GM23338 (cell line): ENCODE measurements around the gene TYW5. TPM values are rescaled to one million over a fixed set of nuclear protein-coding genes. Genes with fewer than 3 reads are reported as not detected.

Source experiments
- ATAC-seq: fragments of 200-7000 bp; cut with Tn5 transposase; 3 replicates; pipeline ENCODE4 v1.9.1; 2020
- DNase-seq: peaks from one replicate; pipeline ENCODE4 v3.0.0-alpha.2; 2015; ENCODE audit warnings: low spot score
- H2AFZ ChIP-seq: fragments of 200-600 bp; sonication (generic); 2 replicates; pipeline ENCODE4 v1.8.0; 2016; ENCODE audit warnings: antibody characterized with exemption, mild to moderate bottlenecking, moderate library complexity
- H3F3A ChIP-seq: fragments of 200-600 bp; sonication (generic); replicated peaks from 2 replicates; pipeline ENCODE4 v1.8.0; 2017; ENCODE audit warnings: antibody characterized with exemption, mixed run types, low read depth
- H3K27ac ChIP-seq: fragments of 200-600 bp; sonication (generic); 2 replicates; pipeline ENCODE4 v1.6.1; 2016; ENCODE audit warnings: low read depth
- H3K27me3 ChIP-seq: fragments of 200-600 bp; sonication (generic); 2 replicates; pipeline ENCODE4 v1.8.0; 2016; ENCODE audit warnings: mild to moderate bottlenecking, mixed run types, moderate library complexity; ENCODE audit not compliant: insufficient read depth
- H3K36me3 ChIP-seq: fragments of 200-600 bp; sonication (generic); 2 replicates; pipeline ENCODE4 v1.8.0; 2016; ENCODE audit warnings: mild to moderate bottlenecking; ENCODE audit not compliant: insufficient read depth
- H3K4me1 ChIP-seq: fragments of 200-600 bp; sonication (generic); 2 replicates; pipeline ENCODE4 v1.8.0; 2016; ENCODE audit warnings: mild to moderate bottlenecking, moderate library complexity; ENCODE audit not compliant: insufficient read depth
- H3K4me2 ChIP-seq: fragments of 200-600 bp; sonication (generic); 2 replicates; pipeline ENCODE4 v1.7.1; 2017; ENCODE audit warnings: mixed run types
- H3K4me3 ChIP-seq: fragments of 200-600 bp; sonication (generic); 2 replicates; pipeline ENCODE4 v1.6.1; 2016; ENCODE audit warnings: mixed run types
- H3K79me2 ChIP-seq: fragments of 200-600 bp; sonication (generic); replicated peaks from 2 replicates; pipeline ENCODE4 v1.8.0; 2017; ENCODE audit warnings: mild to moderate bottlenecking; ENCODE audit not compliant: insufficient read depth
- H3K9me2 ChIP-seq: fragments of 200-600 bp; sonication (generic); 2 replicates; pipeline ENCODE4 v1.8.0; 2017; ENCODE audit not compliant: insufficient read depth
- H4K20me1 ChIP-seq: fragments of 200-600 bp; sonication (generic); replicated peaks from 2 replicates; pipeline ENCODE4 v1.8.0; 2017; ENCODE audit warnings: mild to moderate bottlenecking; ENCODE audit not compliant: insufficient read depth
- H3K27ac Mint-ChIP-seq: 2 replicates; pipeline ENCODE4 v1.8.0; 2020; ENCODE audit warnings: inconsistent platforms, mild to moderate bottlenecking, moderate library complexity, mixed read lengths
- H3K27me3 Mint-ChIP-seq: 3 replicates; pipeline ENCODE4 v1.8.0; 2022; ENCODE audit warnings: low read depth, mild to moderate bottlenecking, moderate library complexity, mixed read lengths, inconsistent platforms; ENCODE audit not compliant: insufficient read depth, poor library complexity
- H3K36me3 Mint-ChIP-seq: 3 replicates; pipeline ENCODE4 v1.8.0; 2021; ENCODE audit warnings: low read depth, mild to moderate bottlenecking, inconsistent platforms, moderate library complexity, mixed read lengths
- H3K4me1 Mint-ChIP-seq: 3 replicates; pipeline ENCODE4 v1.8.0; 2020; ENCODE audit warnings: mild to moderate bottlenecking, inconsistent platforms, mixed read lengths
- H3K4me3 Mint-ChIP-seq: 3 replicates; pipeline ENCODE4 v1.8.0; 2021; ENCODE audit warnings: moderate library complexity, mild to moderate bottlenecking, inconsistent platforms, mixed read lengths
- H3K9me3 Mint-ChIP-seq: 3 replicates; pipeline ENCODE4 v1.8.0; 2020; ENCODE audit warnings: moderate library complexity, mild to moderate bottlenecking, inconsistent platforms, mixed read lengths
- CREB1 ChIP-seq: fragments of 250-450 bp; sonication (Bioruptor Pico); IDR thresholded peaks from 2 replicates; pipeline ENCODE4 v1.5.0; 2020; ENCODE audit warnings: low read depth, mild to moderate bottlenecking, moderate library complexity
- EZH2 ChIP-seq: fragments of 200-600 bp; sonication (generic); IDR thresholded peaks from one replicate; pipeline ENCODE4 v1.8.0; 2017; ENCODE audit warnings: antibody characterized with exemption, mild to moderate bottlenecking, low read depth; ENCODE audit not compliant: unreplicated experiment
- EZH2phosphoT487 ChIP-seq: fragments of 200-600 bp; sonication (generic); IDR thresholded peaks from one replicate; pipeline ENCODE4 v1.8.1; 2018; ENCODE audit warnings: antibody characterized with exemption; ENCODE audit not compliant: unreplicated experiment
- JUNB ChIP-seq: IDR thresholded peaks from one replicate; pipeline ENCODE4 v1.6.1; 2016; ENCODE audit warnings: antibody characterized with exemption; ENCODE audit not compliant: unreplicated experiment
- NANOG ChIP-seq: IDR thresholded peaks from 2 replicates; pipeline ENCODE4 v1.6.1; 2016; ENCODE audit warnings: antibody characterized with exemption, borderline replicate concordance
- POLR2AphosphoS5 ChIP-seq: IDR thresholded peaks from 2 replicates; pipeline ENCODE4 v1.6.1; 2016; ENCODE audit warnings: antibody characterized with exemption, low read depth
- STAT1 ChIP-seq: IDR thresholded peaks from one replicate; pipeline ENCODE4 v1.6.1; 2016; ENCODE audit warnings: antibody characterized with exemption; ENCODE audit not compliant: unreplicated experiment
- ZNF114 ChIP-seq: fragments of 250-450 bp; sonication (Bioruptor Pico); IDR thresholded peaks from 2 replicates; pipeline ENCODE4 v1.5.0; 2020; ENCODE audit warnings: mild to moderate bottlenecking, moderate library complexity
- ZNF331 ChIP-seq: fragments of 250-450 bp; sonication (Bioruptor Pico); IDR thresholded peaks from 2 replicates; pipeline ENCODE4 v1.5.0; 2020; ENCODE audit warnings: low read depth, mild to moderate bottlenecking, moderate library complexity
- polyA plus RNA-seq: library from polyadenylated mRNA; unstranded; fragments of >200 nt; fragmentation: Nextera tagmentation; extraction: Ambion mirVana; gene quantifications from 2 replicates; pipeline ENCODE4 v1.2.1, GENCODE V29; 2016
- total RNA-seq: library from RNA; depleted of rRNA; stranded (reverse); fragments of >200 nt; shearing (Covaris generic); gene quantifications from 2 replicates; pipeline ENCODE4 v1.2.3, GENCODE V29; 2014
- TF ChIP-seq, protein P1 (sequence below), 2 experiments: fragments of 200-600 bp in 1 of 2; sonication (generic) in 1 of 2; conservative IDR thresholded peaks; 2 replicates each; pipeline versions ENCODE4 v1.5.1 to v1.6.1; 2016 to 2017; ENCODE audit warnings: antibody characterized with exemption in 2 of 2, low read depth in 2 of 2, mild to moderate bottlenecking in 2 of 2, moderate library complexity in 1 of 2
- TF ChIP-seq, protein P2 (sequence below): IDR thresholded peaks from 2 replicates; pipeline ENCODE4 v1.6.1; 2016; ENCODE audit warnings: antibody characterized with exemption
- TF ChIP-seq, protein P3 (sequence below): IDR thresholded peaks from one replicate; pipeline ENCODE4 v1.6.1; 2018; ENCODE audit warnings: antibody characterized with exemption; ENCODE audit not compliant: unreplicated experiment
- TF ChIP-seq, protein P4 (sequence below): fragments of 250-450 bp; sonication (Bioruptor Pico); IDR thresholded peaks from 2 replicates; pipeline ENCODE4 v1.5.0; 2020; ENCODE audit warnings: mild to moderate bottlenecking, moderate library complexity

TYW5 gene
- total and polyA plus RNA-seq, 2 experiments from 2014 or later = 12.4 to 19.6 TPM

DNA sequence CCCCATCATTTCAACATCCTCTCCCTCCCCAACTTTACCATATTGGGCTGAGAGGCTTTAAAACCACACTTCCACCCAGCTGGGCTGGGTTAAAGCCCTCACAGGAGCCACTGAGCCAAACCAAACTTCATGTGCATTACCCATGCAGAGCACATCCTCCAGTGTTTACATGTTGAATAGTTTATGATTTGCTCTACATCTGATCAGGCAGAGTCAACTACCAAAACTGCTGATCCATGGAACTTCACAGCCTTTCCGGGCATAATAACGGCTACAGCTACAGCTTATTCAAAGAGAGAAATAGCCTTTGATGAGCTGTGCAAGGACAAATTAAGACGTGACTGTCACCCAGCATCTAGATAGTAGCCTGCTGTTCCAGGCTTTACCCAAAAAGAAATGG is 39.1 kb upstream of the TYW5 start:
- Histone ChIP-seq H3F3A (no peaks in the 10 kb centered on the region), H3K79me2 (no peaks in the 10 kb centered on the region), H3K4me3 (no peak overlapping the region), H4K20me1 (no peaks in the 10 kb centered on the region), H3K9me2 (peaks cover 26% of the 10 kb centered on the region), H3K36me3 (no peaks in the 10 kb centered on the region), H3K4me2 (no peak overlapping the region), H3K27me3 (no peaks in the 10 kb centered on the region), H3K4me1 (no peaks in the 10 kb centered on the region), H3K27ac (no peak overlapping the region), H2AFZ (no peak overlapping the region)
- ATAC-seq (no peak), DNase-seq (no peak)
- Mint-ChIP-seq H3K36me3 (no peaks in the 10 kb centered on the region; the same call in 2 of the 3 replicates), H3K4me3 (no peak overlapping the region), H3K9me3 (no peaks in the 10 kb centered on the region), H3K27ac (no peak overlapping the region), H3K4me1 (no peaks in the 10 kb centered on the region; the same call in 2 of the 3 replicates), H3K27me3 (peaks cover 8% of the 10 kb centered on the region)
- TF ChIP-seq EZH2phosphoT487 (no peak), JUNB (no peak), CREB1 (no peak), NANOG (no peak), ZNF114 (CRISPR knock-in tag) (no peak), EZH2 (no peak), ZNF331 (CRISPR knock-in tag) (no peak), POLR2AphosphoS5 (no peak), STAT1 (no peak)
- TF ChIP-seq, protein P1, sequence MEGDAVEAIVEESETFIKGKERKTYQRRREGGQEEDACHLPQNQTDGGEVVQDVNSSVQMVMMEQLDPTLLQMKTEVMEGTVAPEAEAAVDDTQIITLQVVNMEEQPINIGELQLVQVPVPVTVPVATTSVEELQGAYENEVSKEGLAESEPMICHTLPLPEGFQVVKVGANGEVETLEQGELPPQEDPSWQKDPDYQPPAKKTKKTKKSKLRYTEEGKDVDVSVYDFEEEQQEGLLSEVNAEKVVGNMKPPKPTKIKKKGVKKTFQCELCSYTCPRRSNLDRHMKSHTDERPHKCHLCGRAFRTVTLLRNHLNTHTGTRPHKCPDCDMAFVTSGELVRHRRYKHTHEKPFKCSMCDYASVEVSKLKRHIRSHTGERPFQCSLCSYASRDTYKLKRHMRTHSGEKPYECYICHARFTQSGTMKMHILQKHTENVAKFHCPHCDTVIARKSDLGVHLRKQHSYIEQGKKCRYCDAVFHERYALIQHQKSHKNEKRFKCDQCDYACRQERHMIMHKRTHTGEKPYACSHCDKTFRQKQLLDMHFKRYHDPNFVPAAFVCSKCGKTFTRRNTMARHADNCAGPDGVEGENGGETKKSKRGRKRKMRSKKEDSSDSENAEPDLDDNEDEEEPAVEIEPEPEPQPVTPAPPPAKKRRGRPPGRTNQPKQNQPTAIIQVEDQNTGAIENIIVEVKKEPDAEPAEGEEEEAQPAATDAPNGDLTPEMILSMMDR (conservative IDR thresholded peaks at IDR 0.05; ENCODE audit: low read depth in 2 of 2) = no peak
- TF ChIP-seq, protein P2, sequence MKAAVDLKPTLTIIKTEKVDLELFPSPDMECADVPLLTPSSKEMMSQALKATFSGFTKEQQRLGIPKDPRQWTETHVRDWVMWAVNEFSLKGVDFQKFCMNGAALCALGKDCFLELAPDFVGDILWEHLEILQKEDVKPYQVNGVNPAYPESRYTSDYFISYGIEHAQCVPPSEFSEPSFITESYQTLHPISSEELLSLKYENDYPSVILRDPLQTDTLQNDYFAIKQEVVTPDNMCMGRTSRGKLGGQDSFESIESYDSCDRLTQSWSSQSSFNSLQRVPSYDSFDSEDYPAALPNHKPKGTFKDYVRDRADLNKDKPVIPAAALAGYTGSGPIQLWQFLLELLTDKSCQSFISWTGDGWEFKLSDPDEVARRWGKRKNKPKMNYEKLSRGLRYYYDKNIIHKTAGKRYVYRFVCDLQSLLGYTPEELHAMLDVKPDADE = no peak
- TF ChIP-seq, protein P3, sequence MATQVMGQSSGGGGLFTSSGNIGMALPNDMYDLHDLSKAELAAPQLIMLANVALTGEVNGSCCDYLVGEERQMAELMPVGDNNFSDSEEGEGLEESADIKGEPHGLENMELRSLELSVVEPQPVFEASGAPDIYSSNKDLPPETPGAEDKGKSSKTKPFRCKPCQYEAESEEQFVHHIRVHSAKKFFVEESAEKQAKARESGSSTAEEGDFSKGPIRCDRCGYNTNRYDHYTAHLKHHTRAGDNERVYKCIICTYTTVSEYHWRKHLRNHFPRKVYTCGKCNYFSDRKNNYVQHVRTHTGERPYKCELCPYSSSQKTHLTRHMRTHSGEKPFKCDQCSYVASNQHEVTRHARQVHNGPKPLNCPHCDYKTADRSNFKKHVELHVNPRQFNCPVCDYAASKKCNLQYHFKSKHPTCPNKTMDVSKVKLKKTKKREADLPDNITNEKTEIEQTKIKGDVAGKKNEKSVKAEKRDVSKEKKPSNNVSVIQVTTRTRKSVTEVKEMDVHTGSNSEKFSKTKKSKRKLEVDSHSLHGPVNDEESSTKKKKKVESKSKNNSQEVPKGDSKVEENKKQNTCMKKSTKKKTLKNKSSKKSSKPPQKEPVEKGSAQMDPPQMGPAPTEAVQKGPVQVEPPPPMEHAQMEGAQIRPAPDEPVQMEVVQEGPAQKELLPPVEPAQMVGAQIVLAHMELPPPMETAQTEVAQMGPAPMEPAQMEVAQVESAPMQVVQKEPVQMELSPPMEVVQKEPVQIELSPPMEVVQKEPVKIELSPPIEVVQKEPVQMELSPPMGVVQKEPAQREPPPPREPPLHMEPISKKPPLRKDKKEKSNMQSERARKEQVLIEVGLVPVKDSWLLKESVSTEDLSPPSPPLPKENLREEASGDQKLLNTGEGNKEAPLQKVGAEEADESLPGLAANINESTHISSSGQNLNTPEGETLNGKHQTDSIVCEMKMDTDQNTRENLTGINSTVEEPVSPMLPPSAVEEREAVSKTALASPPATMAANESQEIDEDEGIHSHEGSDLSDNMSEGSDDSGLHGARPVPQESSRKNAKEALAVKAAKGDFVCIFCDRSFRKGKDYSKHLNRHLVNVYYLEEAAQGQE = no peak
- TF ChIP-seq, protein P4, sequence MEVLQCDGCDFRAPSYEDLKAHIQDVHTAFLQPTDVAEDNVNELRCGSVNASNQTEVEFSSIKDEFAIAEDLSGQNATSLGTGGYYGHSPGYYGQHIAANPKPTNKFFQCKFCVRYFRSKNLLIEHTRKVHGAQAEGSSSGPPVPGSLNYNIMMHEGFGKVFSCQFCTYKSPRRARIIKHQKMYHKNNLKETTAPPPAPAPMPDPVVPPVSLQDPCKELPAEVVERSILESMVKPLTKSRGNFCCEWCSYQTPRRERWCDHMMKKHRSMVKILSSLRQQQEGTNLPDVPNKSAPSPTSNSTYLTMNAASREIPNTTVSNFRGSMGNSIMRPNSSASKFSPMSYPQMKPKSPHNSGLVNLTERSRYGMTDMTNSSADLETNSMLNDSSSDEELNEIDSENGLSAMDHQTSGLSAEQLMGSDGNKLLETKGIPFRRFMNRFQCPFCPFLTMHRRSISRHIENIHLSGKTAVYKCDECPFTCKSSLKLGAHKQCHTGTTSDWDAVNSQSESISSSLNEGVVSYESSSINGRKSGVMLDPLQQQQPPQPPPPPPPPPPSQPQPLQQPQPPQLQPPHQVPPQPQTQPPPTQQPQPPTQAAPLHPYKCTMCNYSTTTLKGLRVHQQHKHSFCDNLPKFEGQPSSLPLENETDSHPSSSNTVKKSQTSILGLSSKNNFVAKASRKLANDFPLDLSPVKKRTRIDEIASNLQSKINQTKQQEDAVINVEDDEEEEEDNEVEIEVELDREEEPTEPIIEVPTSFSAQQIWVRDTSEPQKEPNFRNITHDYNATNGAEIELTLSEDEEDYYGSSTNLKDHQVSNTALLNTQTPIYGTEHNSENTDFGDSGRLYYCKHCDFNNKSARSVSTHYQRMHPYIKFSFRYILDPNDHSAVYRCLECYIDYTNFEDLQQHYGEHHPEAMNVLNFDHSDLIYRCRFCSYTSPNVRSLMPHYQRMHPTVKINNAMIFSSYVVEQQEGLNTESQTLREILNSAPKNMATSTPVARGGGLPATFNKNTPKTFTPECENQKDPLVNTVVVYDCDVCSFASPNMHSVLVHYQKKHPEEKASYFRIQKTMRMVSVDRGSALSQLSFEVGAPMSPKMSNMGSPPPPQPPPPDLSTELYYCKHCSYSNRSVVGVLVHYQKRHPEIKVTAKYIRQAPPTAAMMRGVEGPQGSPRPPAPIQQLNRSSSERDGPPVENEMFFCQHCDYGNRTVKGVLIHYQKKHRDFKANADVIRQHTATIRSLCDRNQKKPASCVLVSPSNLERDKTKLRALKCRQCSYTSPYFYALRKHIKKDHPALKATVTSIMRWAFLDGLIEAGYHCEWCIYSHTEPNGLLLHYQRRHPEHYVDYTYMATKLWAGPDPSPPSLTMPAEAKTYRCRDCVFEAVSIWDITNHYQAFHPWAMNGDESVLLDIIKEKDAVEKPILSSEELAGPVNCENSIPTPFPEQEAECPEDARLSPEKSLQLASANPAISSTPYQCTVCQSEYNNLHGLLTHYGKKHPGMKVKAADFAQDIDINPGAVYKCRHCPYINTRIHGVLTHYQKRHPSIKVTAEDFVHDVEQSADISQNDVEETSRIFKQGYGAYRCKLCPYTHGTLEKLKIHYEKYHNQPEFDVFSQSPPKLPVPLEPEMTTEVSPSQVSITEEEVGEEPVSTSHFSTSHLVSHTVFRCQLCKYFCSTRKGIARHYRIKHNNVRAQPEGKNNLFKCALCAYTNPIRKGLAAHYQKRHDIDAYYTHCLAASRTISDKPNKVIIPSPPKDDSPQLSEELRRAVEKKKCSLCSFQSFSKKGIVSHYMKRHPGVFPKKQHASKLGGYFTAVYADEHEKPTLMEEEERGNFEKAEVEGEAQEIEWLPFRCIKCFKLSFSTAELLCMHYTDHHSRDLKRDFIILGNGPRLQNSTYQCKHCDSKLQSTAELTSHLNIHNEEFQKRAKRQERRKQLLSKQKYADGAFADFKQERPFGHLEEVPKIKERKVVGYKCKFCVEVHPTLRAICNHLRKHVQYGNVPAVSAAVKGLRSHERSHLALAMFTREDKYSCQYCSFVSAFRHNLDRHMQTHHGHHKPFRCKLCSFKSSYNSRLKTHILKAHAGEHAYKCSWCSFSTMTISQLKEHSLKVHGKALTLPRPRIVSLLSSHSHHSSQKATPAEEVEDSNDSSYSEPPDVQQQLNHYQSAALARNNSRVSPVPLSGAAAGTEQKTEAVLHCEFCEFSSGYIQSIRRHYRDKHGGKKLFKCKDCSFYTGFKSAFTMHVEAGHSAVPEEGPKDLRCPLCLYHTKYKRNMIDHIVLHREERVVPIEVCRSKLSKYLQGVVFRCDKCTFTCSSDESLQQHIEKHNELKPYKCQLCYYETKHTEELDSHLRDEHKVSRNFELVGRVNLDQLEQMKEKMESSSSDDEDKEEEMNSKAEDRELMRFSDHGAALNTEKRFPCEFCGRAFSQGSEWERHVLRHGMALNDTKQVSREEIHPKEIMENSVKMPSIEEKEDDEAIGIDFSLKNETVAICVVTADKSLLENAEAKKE = no peak
